IPS-18a (cell line): Measurements from ENCODE around the gene STIMATE.

ENCODE experiments used
- H3K27ac ChIP-seq: one replicate; pipeline ENCODE4 v1.5.1; 2013; ENCODE audit warnings: low read length
- H3K27me3 ChIP-seq: one replicate; pipeline ENCODE4 v1.6.1; 2013; ENCODE audit warnings: mild to moderate bottlenecking, low read length; ENCODE audit not compliant: control insufficient read depth, insufficient read depth
- H3K36me3 ChIP-seq: one replicate; pipeline ENCODE4 v1.6.1; 2013; ENCODE audit warnings: low read depth, low read length; ENCODE audit not compliant: control insufficient read depth
- H3K4me1 ChIP-seq: one replicate; pipeline ENCODE4 v1.6.1; 2013; ENCODE audit warnings: low read depth, low read length; ENCODE audit not compliant: control insufficient read depth
- H3K4me3 ChIP-seq: one replicate; pipeline ENCODE4 v1.5.1; 2013; ENCODE audit warnings: low read length
- H3K9ac ChIP-seq: one replicate; pipeline ENCODE4 v1.6.1; 2013; ENCODE audit warnings: mild to moderate bottlenecking, low read length, moderate library complexity
- H3K9me3 ChIP-seq: one replicate; pipeline ENCODE4 v1.6.1; 2013; ENCODE audit warnings: low read depth, low read length; ENCODE audit not compliant: control insufficient read depth

Gene STIMATE

DNA sequence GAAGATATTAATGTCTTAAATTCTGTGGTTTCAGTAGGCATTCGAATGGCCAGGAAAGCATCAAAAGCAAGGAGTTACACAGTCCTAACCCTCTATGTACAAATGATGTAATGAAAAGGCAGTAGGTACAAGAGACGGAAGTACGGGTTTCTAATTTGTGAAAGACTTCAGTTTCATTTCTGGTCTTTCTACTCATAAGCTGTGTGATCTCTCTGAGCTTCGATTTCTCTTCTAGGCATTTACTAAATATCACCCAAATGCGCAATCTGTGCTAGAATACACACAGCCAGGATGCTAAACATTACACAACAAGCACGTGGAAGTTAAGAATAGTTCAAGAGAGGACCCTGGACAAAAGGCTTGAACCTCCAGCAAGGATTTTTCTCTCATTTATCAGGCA lies 17.9 kb upstream of the STIMATE start:
- H3K36me3 ChIP-seq = peaks cover 28% of the 10 kb centered on the region
- no peaks in the 10 kb centered on the region for H3K4me1 ChIP-seq
- H3K27me3 ChIP-seq = no peaks in the 10 kb centered on the region
- H3K9ac ChIP-seq = no peak overlapping the region
- no peaks in the 10 kb centered on the region for H3K9me3 ChIP-seq
- H3K4me3 ChIP-seq = no peak overlapping the region
- H3K27ac ChIP-seq = no peak overlapping the region

- Histone ChIP-seq H3K27me3 (no peaks in the 10 kb centered on the region), H3K4me3 (no peak overlapping the region), H3K36me3 (peaks cover 17% of the 10 kb centered on the region), H3K4me1 (no peaks in the 10 kb centered on the region), H3K27ac (no peak overlapping the region), H3K9ac (no peak overlapping the region), H3K9me3 (no peaks in the 10 kb centered on the region)
These were observed 15.8 kb upstream of the STIMATE start for GRCh38 chr3:52912885-52913731.

DNA sequence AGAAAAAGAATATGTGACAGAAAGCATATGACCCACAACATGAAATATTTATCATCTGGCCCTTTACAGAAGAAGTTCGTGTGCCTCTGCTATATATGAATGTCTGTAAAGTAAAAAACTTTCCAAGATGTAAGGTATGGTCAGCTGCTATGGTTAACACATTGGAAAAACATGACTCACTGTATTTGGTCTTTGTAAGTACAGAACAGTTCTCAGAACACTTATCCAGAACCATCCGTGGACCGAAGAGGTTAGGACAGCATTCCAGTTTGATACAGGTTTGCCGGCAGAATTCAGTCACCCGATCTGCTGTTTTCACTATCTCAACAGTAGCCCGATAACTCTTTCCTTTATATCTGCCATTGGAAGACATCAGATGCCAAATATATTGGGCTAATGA lies 13.5 kb upstream of the STIMATE start:
- peaks cover 13% of the 10 kb centered on the region for H3K36me3 ChIP-seq
- H3K4me1 ChIP-seq = no peaks in the 10 kb centered on the region
- no peak overlapping the region for H3K9ac ChIP-seq
- no peaks in the 10 kb centered on the region for H3K9me3 ChIP-seq
- H3K27ac ChIP-seq = no peak overlapping the region
- H3K27me3 ChIP-seq = no peaks in the 10 kb centered on the region
- no peak overlapping the region for H3K4me3 ChIP-seq

DNA sequence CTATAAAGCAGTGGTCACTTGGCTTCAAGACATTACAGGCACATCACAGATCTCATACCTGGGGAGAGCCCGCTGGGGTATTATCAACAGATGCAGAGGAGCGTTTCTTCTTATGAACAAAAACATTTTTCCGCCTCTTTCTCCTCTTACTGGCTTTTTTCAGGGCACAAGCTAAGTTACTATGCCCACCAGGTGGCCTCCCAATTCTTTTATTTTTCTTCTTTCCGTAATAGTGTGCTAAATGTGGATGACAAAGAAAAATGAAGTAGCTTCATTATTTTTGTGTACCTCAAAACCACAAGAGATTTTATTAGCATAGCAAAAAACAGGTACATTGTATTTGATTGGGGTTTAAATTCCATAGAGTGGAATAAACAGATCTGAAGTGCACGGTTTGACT lies 10.1 kb upstream of the STIMATE start:
- no peak overlapping the region for H3K4me3 ChIP-seq
- peaks cover 8% of the 10 kb centered on the region for H3K36me3 ChIP-seq
- H3K9ac ChIP-seq = no peak overlapping the region
- H3K4me1 ChIP-seq = no peaks in the 10 kb centered on the region
- H3K27me3 ChIP-seq = no peaks in the 10 kb centered on the region
- no peaks in the 10 kb centered on the region for H3K9me3 ChIP-seq
- no peak overlapping the region for H3K27ac ChIP-seq

- Histone ChIP-seq H3K9ac (no peak overlapping the region), H3K4me1 (no peaks in the 10 kb centered on the region), H3K9me3 (no peaks in the 10 kb centered on the region), H3K4me3 (no peak overlapping the region), H3K27me3 (no peaks in the 10 kb centered on the region), H3K36me3 (peaks cover 4% of the 10 kb centered on the region), H3K27ac (no peak overlapping the region)
These were observed 7.2 kb upstream of the STIMATE start for GRCh38 chr3:52904552-52904951.

DNA sequence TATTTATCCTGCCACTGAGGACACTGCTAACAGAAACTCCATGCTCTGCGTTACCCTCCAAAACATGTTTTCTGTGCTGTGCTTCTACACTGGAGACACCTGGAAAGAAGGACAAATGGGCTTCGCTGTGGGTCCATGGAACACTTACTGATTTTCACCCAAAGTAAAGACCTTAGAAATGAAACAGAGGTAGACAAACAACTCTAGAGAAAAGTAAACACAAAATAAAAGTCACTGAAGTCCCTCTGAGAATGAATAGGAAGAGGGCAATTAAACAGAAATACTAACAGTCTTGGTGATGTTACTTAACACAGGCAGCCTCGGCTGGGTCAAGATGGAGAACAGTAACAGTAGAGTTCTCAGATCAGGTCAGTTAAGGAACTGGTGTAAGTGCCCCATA lies 6.7 kb upstream of the STIMATE start:
- Histone ChIP-seq H3K27me3 (no peaks in the 10 kb centered on the region), H3K4me1 (no peaks in the 10 kb centered on the region), H3K27ac (no peak overlapping the region), H3K9ac (no peak overlapping the region), H3K9me3 (no peaks in the 10 kb centered on the region), H3K36me3 (peaks cover 4% of the 10 kb centered on the region), H3K4me3 (no peak overlapping the region)

DNA sequence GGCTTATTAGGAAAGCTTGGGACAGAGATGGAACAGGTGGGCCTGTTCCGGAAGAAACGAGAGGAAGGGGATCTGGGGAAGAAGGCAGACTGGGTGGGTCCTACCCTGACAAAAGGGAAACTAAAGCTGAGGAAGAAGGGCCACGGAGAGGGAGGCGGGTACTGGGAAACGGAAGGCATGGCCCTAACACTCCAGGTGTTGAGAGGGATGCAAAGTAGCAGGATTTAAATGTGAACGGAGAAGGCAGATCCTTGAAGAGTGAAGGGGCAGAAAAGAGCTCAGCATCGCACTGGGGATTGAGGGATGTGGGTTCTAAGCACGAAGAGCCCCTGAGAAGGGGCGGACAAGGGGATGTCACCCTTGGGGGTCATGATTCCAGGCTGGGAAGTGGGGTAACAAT lies 735 bp downstream of the STIMATE start:
- peak overlapping the region; percentile 93 for H3K4me3 ChIP-seq
- no peaks in the 10 kb centered on the region for H3K9me3 ChIP-seq
- no peaks in the 10 kb centered on the region for H3K36me3 ChIP-seq
- peak overlapping the region; percentile 53 for H3K9ac ChIP-seq
- H3K4me1 ChIP-seq = peaks cover 10% of the 10 kb centered on the region
- no peaks in the 10 kb centered on the region for H3K27me3 ChIP-seq
- H3K27ac ChIP-seq = no peak overlapping the region

GRCh38 chr3:52896151-52896550 lies 1.2 kb downstream of the STIMATE start:
- H3K27ac ChIP-seq = no peak overlapping the region
- no peaks in the 10 kb centered on the region for H3K27me3 ChIP-seq
- peaks cover 10% of the 10 kb centered on the region for H3K4me1 ChIP-seq
- H3K4me3 ChIP-seq = peak overlapping the region; percentile 93
- peak overlapping the region; percentile 53 for H3K9ac ChIP-seq
- no peaks in the 10 kb centered on the region for H3K36me3 ChIP-seq
- no peaks in the 10 kb centered on the region for H3K9me3 ChIP-seq

DNA sequence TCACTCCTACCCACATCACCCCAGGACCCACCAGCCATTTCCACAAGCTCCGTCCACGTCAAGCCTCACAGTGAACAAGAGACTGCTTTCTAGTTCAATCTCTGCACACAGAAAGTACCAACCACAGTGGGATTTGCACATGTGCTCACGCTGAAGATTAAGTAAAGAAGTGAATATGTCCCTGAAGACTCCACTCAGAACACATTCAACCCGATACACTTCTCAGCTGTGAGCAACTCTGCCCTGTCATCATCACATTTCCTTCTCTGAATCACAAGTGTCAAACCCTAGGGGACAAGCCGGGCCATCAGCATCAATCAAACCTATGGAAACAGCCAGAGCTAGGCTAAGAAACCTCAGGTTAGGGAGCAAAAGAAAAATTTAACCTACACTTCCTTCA lies 1.9 kb downstream of the STIMATE start:
- no peaks in the 10 kb centered on the region for H3K9me3 ChIP-seq
- peak overlapping the region; percentile 93 for H3K4me3 ChIP-seq
- no peaks in the 10 kb centered on the region for H3K27me3 ChIP-seq
- H3K36me3 ChIP-seq = no peaks in the 10 kb centered on the region
- H3K27ac ChIP-seq = no peak overlapping the region
- no peak overlapping the region for H3K9ac ChIP-seq
- peaks cover 10% of the 10 kb centered on the region for H3K4me1 ChIP-seq

DNA sequence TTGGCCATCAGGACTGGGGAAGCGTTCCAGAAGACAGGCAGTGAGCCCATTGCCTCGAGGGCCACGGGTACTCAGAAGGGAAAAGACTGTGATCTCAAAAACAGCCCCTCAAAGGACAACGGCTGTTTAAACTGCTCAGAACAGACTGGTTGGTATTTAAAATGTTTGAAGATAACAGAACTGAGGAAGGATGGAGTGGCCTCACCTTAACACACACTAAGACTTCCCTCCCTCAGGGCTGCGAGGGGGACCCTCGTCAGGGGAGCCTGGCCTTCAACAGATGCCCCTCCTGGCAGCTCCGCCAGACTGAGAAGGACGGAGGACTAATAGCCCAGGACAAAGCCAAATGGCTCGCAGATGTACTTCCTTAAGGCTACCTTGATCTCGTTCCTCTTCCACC lies 2.6 kb downstream of the STIMATE start:
- Histone ChIP-seq H3K27me3 (no peaks in the 10 kb centered on the region), H3K4me1 (peaks cover 10% of the 10 kb centered on the region), H3K4me3 (no peak overlapping the region), H3K27ac (no peak overlapping the region), H3K36me3 (no peaks in the 10 kb centered on the region), H3K9me3 (no peaks in the 10 kb centered on the region), H3K9ac (no peak overlapping the region)

DNA sequence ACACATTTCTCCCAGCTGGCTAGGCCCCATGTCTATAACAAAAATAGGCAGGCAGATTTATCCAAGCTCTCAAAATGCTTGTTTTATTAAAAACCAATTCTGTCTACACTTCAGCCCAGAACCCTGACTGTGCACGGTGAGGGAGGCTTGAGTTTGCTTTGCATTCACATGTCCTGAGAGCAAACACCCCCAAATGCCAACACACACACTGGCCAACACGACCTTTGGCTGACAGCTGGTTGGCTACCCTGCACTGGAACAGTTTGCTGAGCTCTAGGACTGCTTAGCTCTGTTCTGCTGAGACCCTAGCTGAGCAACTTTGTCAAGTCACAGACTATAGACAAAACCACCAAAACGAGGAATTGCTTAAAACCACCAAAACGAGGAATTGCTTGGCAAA lies 3.6 kb downstream of the STIMATE start:
- Histone ChIP-seq H3K4me3 (no peak overlapping the region), H3K9me3 (no peaks in the 10 kb centered on the region), H3K27me3 (no peaks in the 10 kb centered on the region), H3K27ac (no peak overlapping the region), H3K36me3 (no peaks in the 10 kb centered on the region), H3K9ac (no peak overlapping the region), H3K4me1 (peaks cover 10% of the 10 kb centered on the region)

DNA sequence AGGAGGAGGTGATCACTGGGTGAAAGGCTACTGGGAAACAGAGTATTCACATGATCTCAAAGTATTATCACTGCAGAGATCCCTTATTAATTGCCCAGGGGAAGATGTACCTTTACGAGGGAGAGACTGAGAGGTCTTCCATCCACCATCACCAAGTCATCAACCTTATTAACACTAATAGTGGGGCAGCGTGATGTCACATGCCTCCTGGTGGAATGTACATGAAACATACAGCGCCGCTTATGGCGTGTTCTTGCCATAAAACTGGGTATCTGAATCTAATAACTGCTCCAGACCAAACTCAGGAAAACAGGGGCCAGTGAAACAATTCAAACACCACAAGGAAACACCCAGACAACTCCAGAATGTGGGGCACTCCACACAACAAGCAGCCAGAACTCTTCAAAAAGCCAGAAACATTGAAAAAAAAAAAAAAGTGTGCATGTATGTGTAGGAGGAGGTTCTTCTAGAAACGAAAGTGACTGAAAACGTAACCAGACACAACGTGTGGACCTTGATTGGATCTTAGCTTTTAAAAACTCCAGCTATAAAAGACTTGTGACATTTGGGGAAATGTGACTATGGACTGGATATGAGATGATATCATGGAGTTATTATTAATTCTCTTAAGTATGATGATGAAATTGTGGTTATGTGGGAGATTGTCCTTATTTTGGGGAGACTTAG lies 4.6 kb downstream of the STIMATE start:
- no peak overlapping the region for H3K9ac ChIP-seq
- H3K27me3 ChIP-seq = no peaks in the 10 kb centered on the region
- H3K4me3 ChIP-seq = no peak overlapping the region

More for the DNA sequence above, 4.6 kb downstream of the STIMATE start:
- Histone ChIP-seq H3K36me3 (no peaks in the 10 kb centered on the region), H3K4me1 (peaks cover 8% of the 10 kb centered on the region), H3K9me3 (no peaks in the 10 kb centered on the region), H3K27ac (no peak overlapping the region)
